ENCODE data around the gene TEC.

GRCh38 chr4:48315728-48316630 lies 46.3 kb upstream of the TEC start:
- TF ChIP-seq, protein P1, sequence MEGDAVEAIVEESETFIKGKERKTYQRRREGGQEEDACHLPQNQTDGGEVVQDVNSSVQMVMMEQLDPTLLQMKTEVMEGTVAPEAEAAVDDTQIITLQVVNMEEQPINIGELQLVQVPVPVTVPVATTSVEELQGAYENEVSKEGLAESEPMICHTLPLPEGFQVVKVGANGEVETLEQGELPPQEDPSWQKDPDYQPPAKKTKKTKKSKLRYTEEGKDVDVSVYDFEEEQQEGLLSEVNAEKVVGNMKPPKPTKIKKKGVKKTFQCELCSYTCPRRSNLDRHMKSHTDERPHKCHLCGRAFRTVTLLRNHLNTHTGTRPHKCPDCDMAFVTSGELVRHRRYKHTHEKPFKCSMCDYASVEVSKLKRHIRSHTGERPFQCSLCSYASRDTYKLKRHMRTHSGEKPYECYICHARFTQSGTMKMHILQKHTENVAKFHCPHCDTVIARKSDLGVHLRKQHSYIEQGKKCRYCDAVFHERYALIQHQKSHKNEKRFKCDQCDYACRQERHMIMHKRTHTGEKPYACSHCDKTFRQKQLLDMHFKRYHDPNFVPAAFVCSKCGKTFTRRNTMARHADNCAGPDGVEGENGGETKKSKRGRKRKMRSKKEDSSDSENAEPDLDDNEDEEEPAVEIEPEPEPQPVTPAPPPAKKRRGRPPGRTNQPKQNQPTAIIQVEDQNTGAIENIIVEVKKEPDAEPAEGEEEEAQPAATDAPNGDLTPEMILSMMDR (IDR thresholded peaks at IDR 0.05), result peak in 6 of 7 experiments; percentile 26 to 57 (median 51)
- no peak for TF ChIP-seq POLR2A (IDR thresholded peaks at IDR 0.05)
